ENCODE results near the gene CALR3. TPM values are rescaled to one million over a fixed set of nuclear protein-coding genes. Genes with fewer than 3 reads are reported as not detected.

Gene CALR3
- total RNA-seq, 1 donor from 2014 or later: 2.0 TPM

- Mint-ChIP-seq H3K4me3 (no peak overlapping the region), H3K9me3 (no peaks in the 10 kb centered on the region), H3K27ac (no peak overlapping the region), H3K4me1 (no peaks in the 10 kb centered on the region), H3K36me3 (peaks cover 24% of the 10 kb centered on the region), H3K27me3 (ENCODE audit: insufficient read depth, low read depth) (peaks cover 2% of the 10 kb centered on the region)
- Histone ChIP-seq H3F3A (ENCODE audit: low read depth) (no peaks in the 10 kb centered on the region), H3K36me3 (no peaks in the 10 kb centered on the region), H3K4me1 (no peaks in the 10 kb centered on the region), H3K79me2 (ENCODE audit: low read depth) (peaks cover 22% of the 10 kb centered on the region), H2AFZ (replicated peaks) (no peak overlapping the region), H3K27ac (no peak overlapping the region), H3K9ac (no peak overlapping the region), H3K4me3 (no peak overlapping the region), H3K9me3 (ENCODE audit: low read depth) (no peaks in the 10 kb centered on the region), H4K20me1 (ENCODE audit: low read depth) (peaks cover 32% of the 10 kb centered on the region), H3K4me2 (no peak overlapping the region), H3K27me3 (no peaks in the 10 kb centered on the region)
- no peak for DNase-seq (ENCODE audit: low spot score)
- TF ChIP-seq EZH2 (IDR thresholded peaks at IDR 0.05) (no peak), EZH2phosphoT487 (IDR thresholded peaks at IDR 0.05) (no peak)
- TF ChIP-seq, protein P1, sequence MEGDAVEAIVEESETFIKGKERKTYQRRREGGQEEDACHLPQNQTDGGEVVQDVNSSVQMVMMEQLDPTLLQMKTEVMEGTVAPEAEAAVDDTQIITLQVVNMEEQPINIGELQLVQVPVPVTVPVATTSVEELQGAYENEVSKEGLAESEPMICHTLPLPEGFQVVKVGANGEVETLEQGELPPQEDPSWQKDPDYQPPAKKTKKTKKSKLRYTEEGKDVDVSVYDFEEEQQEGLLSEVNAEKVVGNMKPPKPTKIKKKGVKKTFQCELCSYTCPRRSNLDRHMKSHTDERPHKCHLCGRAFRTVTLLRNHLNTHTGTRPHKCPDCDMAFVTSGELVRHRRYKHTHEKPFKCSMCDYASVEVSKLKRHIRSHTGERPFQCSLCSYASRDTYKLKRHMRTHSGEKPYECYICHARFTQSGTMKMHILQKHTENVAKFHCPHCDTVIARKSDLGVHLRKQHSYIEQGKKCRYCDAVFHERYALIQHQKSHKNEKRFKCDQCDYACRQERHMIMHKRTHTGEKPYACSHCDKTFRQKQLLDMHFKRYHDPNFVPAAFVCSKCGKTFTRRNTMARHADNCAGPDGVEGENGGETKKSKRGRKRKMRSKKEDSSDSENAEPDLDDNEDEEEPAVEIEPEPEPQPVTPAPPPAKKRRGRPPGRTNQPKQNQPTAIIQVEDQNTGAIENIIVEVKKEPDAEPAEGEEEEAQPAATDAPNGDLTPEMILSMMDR (IDR thresholded peaks at IDR 0.05): no peak
Observed at GRCh38 chr19:16532440-16533234, 36.7 kb upstream of the CALR3 start.

DNA sequence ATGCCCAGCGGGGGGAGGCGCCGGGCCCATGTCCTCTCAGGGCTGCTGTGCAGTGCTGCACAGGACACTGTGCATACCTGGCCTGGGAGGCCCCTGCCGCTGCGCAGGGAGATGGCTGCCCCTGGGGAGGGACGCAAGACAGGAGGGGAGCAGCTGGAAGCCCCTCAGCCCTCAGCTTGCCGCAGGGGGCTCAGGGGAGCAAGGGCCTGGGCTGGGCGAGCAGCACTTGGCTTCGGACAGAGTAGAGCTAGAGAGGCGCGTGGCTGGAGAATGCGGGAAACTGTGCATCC is 35.4 kb upstream of the CALR3 start:
- Histone ChIP-seq H3K27ac (no peak overlapping the region), H2AFZ (replicated peaks) (no peak overlapping the region), H3K79me2 (ENCODE audit: low read depth) (peaks cover 9% of the 10 kb centered on the region), H3K27me3 (no peaks in the 10 kb centered on the region), H3K9ac (no peak overlapping the region), H3F3A (ENCODE audit: low read depth) (no peaks in the 10 kb centered on the region), H4K20me1 (ENCODE audit: low read depth) (peaks cover 20% of the 10 kb centered on the region), H3K36me3 (no peaks in the 10 kb centered on the region), H3K4me3 (no peak overlapping the region), H3K4me1 (no peaks in the 10 kb centered on the region), H3K9me3 (ENCODE audit: low read depth) (no peaks in the 10 kb centered on the region), H3K4me2 (no peak overlapping the region)
- Mint-ChIP-seq H3K27me3 (ENCODE audit: insufficient read depth, low read depth) (peaks cover 2% of the 10 kb centered on the region), H3K36me3 (peaks cover 21% of the 10 kb centered on the region), H3K4me1 (no peaks in the 10 kb centered on the region), H3K9me3 (no peaks in the 10 kb centered on the region), H3K4me3 (no peak overlapping the region), H3K27ac (no peak overlapping the region)
- DNase-seq (ENCODE audit: low spot score): no peak
- TF ChIP-seq, protein P1 (IDR thresholded peaks at IDR 0.05): no peak
- no peak for TF ChIP-seq EZH2phosphoT487 (IDR thresholded peaks at IDR 0.05)

- H4K20me1 ChIP-seq (ENCODE audit: low read depth): peaks cover 14% of the 10 kb centered on the region
- H2AFZ ChIP-seq (replicated peaks): no peak overlapping the region
- H3K79me2 ChIP-seq (ENCODE audit: low read depth): peaks cover 3% of the 10 kb centered on the region
- no peak overlapping the region for H3K9ac ChIP-seq
- Mint-ChIP-seq H3K4me1 (no peaks in the 10 kb centered on the region), H3K4me3 (no peak overlapping the region), H3K36me3 (peaks cover 17% of the 10 kb centered on the region), H3K27me3 (ENCODE audit: insufficient read depth, low read depth) (peaks cover 2% of the 10 kb centered on the region), H3K27ac (no peak overlapping the region), H3K9me3 (no peaks in the 10 kb centered on the region)
- H3K4me1 ChIP-seq: no peaks in the 10 kb centered on the region
- H3K36me3 ChIP-seq: no peaks in the 10 kb centered on the region
- no peak overlapping the region for H3K27ac ChIP-seq
- no peak for DNase-seq (ENCODE audit: low spot score)
- H3K9me3 ChIP-seq (ENCODE audit: low read depth): no peaks in the 10 kb centered on the region
- H3K4me3 ChIP-seq: no peak overlapping the region
- H3F3A ChIP-seq (ENCODE audit: low read depth): no peaks in the 10 kb centered on the region
- no peak for TF ChIP-seq EZH2 (IDR thresholded peaks at IDR 0.05)
- no peaks in the 10 kb centered on the region for H3K27me3 ChIP-seq
- no peak overlapping the region for H3K4me2 ChIP-seq
Observed at GRCh38 chr19:16530540-16531379, 34.8 kb upstream of the CALR3 start.
